Measurements from ENCODE around the gene ATG16L1. TPM values are rescaled to one million over a fixed set of nuclear protein-coding genes. Genes with fewer than 3 reads are reported as not detected.

ATG16L1 gene
- total RNA-seq, 1 experiment from 2014 or later = 52.3 TPM

DNA sequence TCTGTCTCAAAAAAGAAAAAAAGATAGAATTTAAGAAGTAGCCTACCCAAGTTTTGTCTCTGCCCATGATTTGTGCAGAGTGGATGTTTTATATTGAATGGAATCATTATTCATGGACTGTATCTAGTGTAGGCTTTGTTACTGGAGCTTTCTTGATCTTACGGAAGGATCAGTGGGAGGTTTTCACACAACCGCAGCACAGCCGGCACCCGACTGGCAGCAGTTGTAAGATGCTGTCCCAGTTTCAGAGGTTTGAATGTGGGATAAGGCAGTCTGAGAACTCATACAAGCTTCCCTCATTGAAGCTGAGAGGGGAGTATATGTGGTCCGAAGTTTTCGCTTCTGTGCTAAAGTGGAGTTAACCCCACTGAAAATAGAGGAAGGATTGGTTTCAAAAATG lies 36.4 kb downstream of the ATG16L1 start:
- H3K36me3 ChIP-seq (ENCODE audit: control insufficient read depth, insufficient read depth, low read length) = peaks cover 32% of the 10 kb centered on the region
- ChIA-PET POLR2A (no interaction called here), CTCF (no interaction called here)
- TF ChIP-seq, protein P1, sequence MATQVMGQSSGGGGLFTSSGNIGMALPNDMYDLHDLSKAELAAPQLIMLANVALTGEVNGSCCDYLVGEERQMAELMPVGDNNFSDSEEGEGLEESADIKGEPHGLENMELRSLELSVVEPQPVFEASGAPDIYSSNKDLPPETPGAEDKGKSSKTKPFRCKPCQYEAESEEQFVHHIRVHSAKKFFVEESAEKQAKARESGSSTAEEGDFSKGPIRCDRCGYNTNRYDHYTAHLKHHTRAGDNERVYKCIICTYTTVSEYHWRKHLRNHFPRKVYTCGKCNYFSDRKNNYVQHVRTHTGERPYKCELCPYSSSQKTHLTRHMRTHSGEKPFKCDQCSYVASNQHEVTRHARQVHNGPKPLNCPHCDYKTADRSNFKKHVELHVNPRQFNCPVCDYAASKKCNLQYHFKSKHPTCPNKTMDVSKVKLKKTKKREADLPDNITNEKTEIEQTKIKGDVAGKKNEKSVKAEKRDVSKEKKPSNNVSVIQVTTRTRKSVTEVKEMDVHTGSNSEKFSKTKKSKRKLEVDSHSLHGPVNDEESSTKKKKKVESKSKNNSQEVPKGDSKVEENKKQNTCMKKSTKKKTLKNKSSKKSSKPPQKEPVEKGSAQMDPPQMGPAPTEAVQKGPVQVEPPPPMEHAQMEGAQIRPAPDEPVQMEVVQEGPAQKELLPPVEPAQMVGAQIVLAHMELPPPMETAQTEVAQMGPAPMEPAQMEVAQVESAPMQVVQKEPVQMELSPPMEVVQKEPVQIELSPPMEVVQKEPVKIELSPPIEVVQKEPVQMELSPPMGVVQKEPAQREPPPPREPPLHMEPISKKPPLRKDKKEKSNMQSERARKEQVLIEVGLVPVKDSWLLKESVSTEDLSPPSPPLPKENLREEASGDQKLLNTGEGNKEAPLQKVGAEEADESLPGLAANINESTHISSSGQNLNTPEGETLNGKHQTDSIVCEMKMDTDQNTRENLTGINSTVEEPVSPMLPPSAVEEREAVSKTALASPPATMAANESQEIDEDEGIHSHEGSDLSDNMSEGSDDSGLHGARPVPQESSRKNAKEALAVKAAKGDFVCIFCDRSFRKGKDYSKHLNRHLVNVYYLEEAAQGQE (IDR thresholded peaks at IDR 0.05; ENCODE audit: insufficient read depth in 1 of 2, low read depth in 2 of 2, low read length in 1 of 2) = no peak
- TF ChIP-seq, protein P2, sequence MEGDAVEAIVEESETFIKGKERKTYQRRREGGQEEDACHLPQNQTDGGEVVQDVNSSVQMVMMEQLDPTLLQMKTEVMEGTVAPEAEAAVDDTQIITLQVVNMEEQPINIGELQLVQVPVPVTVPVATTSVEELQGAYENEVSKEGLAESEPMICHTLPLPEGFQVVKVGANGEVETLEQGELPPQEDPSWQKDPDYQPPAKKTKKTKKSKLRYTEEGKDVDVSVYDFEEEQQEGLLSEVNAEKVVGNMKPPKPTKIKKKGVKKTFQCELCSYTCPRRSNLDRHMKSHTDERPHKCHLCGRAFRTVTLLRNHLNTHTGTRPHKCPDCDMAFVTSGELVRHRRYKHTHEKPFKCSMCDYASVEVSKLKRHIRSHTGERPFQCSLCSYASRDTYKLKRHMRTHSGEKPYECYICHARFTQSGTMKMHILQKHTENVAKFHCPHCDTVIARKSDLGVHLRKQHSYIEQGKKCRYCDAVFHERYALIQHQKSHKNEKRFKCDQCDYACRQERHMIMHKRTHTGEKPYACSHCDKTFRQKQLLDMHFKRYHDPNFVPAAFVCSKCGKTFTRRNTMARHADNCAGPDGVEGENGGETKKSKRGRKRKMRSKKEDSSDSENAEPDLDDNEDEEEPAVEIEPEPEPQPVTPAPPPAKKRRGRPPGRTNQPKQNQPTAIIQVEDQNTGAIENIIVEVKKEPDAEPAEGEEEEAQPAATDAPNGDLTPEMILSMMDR (IDR thresholded peaks at IDR 0.05) = no peak
- TF ChIP-seq TCF7L2 (IDR thresholded peaks at IDR 0.05; ENCODE audit: low read depth, low read length) (no peak), SIN3A (IDR thresholded peaks at IDR 0.05; ENCODE audit: borderline replicate concordance, insufficient read depth, low read depth, low read length) (no peak), POLR2AphosphoS5 (IDR thresholded peaks at IDR 0.05; ENCODE audit: low read depth, low read length) (no peak)
- intact Hi-C loops (cut with micrococcal nuclease; ENCODE audit: unreplicated experiment) (no loop called here), in situ Hi-C loops (cut with HindIII; ENCODE audit: low pct_unique_long_range_greater_than_20kb, low sequenced_read_pairs) (no loop called here)
- ATAC-seq (no peak), DNase-seq (ENCODE audit: low read depth, low spot score) (no peak)
- no TSS peak for BruUV-seq (replicated peaks)
- H3K4me1 ChIP-seq (ENCODE audit: control insufficient read depth, insufficient read depth, low read length) = no peaks in the 10 kb centered on the region
- H3K4me3 ChIP-seq (ENCODE audit: low read depth in 2 of 2, low read length in 2 of 2) = no peak overlapping the region
- H3K27ac ChIP-seq (ENCODE audit: low read length) = no peak overlapping the region
- no peaks in the 10 kb centered on the region for H3K27me3 ChIP-seq (ENCODE audit: control insufficient read depth, insufficient read depth, low read length)
- H3K9me3 ChIP-seq (ENCODE audit: control insufficient read depth, insufficient read depth, low read depth, low read length) = no peaks in the 10 kb centered on the region

GRCh38 chr2:233288663-233289062 lies 37.2 kb downstream of the ATG16L1 start:
- intact Hi-C loops (cut with micrococcal nuclease; ENCODE audit: unreplicated experiment) = no loop called here
- DNase-seq (ENCODE audit: low read depth, low spot score) (no peak), ATAC-seq (no peak)
- H3K27ac ChIP-seq (ENCODE audit: low read length) = no peak overlapping the region
- ChIA-PET CTCF (no interaction called here), POLR2A (no interaction called here)
- TF ChIP-seq, protein P2 (IDR thresholded peaks at IDR 0.05) = no peak
- TF ChIP-seq, protein P1 (IDR thresholded peaks at IDR 0.05; ENCODE audit: insufficient read depth in 1 of 2, low read depth in 2 of 2, low read length in 1 of 2) = no peak
- TF ChIP-seq POLR2AphosphoS5 (IDR thresholded peaks at IDR 0.05; ENCODE audit: low read depth, low read length) = no peak
- no peak for TF ChIP-seq SIN3A (IDR thresholded peaks at IDR 0.05; ENCODE audit: borderline replicate concordance, insufficient read depth, low read depth, low read length)
- TF ChIP-seq TCF7L2 (IDR thresholded peaks at IDR 0.05; ENCODE audit: low read depth, low read length) = no peak
- no peaks in the 10 kb centered on the region for H3K9me3 ChIP-seq (ENCODE audit: control insufficient read depth, insufficient read depth, low read depth, low read length)
- in situ Hi-C loops (cut with HindIII; ENCODE audit: low pct_unique_long_range_greater_than_20kb, low sequenced_read_pairs) = no loop called here
- H3K36me3 ChIP-seq (ENCODE audit: control insufficient read depth, insufficient read depth, low read length) = peaks cover 28% of the 10 kb centered on the region
- H3K4me1 ChIP-seq (ENCODE audit: control insufficient read depth, insufficient read depth, low read length) = no peaks in the 10 kb centered on the region
- H3K4me3 ChIP-seq (ENCODE audit: low read depth in 2 of 2, low read length in 2 of 2) = no peak overlapping the region
- H3K27me3 ChIP-seq (ENCODE audit: control insufficient read depth, insufficient read depth, low read length) = no peaks in the 10 kb centered on the region
- no TSS peak for BruUV-seq (replicated peaks)
